ENCODE measurements around the gene GABBR2. TPM values are rescaled to one million over a fixed set of nuclear protein-coding genes. Genes with fewer than 3 reads are reported as not detected.

GABBR2 gene
- total and polyA plus RNA-seq, 9 of the 15 experiments (the other 6 are each of a cell fraction or from before 2014, with no cell fraction given), result 0.15 to 1.9 (median 0.32) TPM

DNA sequence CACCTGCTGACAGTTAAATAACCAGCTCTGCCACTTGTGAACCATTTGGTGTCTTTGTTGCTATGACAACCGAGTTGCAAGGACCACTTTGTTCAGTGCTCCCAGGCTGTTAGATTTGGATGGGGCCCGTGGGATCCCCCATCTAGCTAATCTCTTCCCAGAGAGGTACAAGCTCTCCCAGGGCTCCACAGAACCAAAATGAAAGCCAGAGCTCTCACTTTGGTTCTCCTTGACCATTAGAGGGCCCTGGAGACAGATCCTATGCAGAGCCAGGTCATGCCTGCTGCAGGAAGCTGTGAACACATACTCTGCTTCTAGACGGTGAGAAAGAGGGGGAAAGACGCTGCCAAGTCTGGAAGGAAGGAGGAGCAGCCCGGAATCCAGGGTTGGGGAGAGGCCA, 224.6 kb downstream of the GABBR2 start:
- Histone ChIP-seq H3K27me3 (ENCODE audit: control insufficient read depth in 2 of 2, insufficient read depth in 2 of 2, low read length in 2 of 2) (peaks cover 0 to 6% of the 10 kb centered on the region in 2 experiments; a peak in 1 of 5 replicates), H3K36me3 (ENCODE audit: control insufficient read depth, insufficient read depth, low read length) (no peaks in the 10 kb centered on the region), H3K79me2 (ENCODE audit: control insufficient read depth, insufficient read depth, low read length) (no peaks in the 10 kb centered on the region), H3K4me3 (no peak overlapping the region), H3K9me1 (ENCODE audit: control insufficient read depth, insufficient read depth, low read length) (no peaks in the 10 kb centered on the region), H2AFZ (ENCODE audit: low read depth, low read length) (peak overlapping the region; percentile 53; the same call in 1 of the 2 replicates), H3K27ac (ENCODE audit: extremely low read depth, low read depth, low read length) (no peak overlapping the region), H3K9me3 (replicated peaks; ENCODE audit: control insufficient read depth, insufficient read depth, low read depth, low read length) (no peaks in the 10 kb centered on the region), H4K20me1 (replicated peaks; ENCODE audit: control insufficient read depth, insufficient read depth, low read length) (no peaks in the 10 kb centered on the region), H3K4me2 (ENCODE audit: insufficient read depth, low read length) (no peak overlapping the region), H3K9ac (ENCODE audit: insufficient read depth in 1 of 2, low read depth in 2 of 2, low read length in 2 of 2) (no peak overlapping the region; a peak in 1 of 4 replicates), H3K4me1 (replicated peaks in 1 of 2; ENCODE audit: control insufficient read depth in 2 of 2, insufficient read depth in 2 of 2, low read length in 2 of 2) (peaks cover 0 to 10% of the 10 kb centered on the region in 2 experiments; a peak in 3 of 5 replicates)
- ATAC-seq, result no peak
- intact Hi-C loops (cut with micrococcal nuclease), result no loop called here
- DNase-seq (ENCODE audit: extremely low read depth in 1 of 4, low spot score in 3 of 4), result no peak
- ChIA-PET CTCF (ENCODE audit: low intra/inter-chr PET ratio) (no interaction called here), POLR2A (interaction anchor here (0.7 to 1.5 kb wide), 2 partner anchors 17 to 154 kb away, joined by 3 to 4 read pairs; no protein-coding TSS in a partner anchor)
- WGBS (ENCODE audit: insufficient coverage, low coverage, missing lambda C conversion rate), result 0% methylated on average over 5 of the region's 5 CpGs
- TF ChIP-seq SMC3 (conservative IDR thresholded peaks at IDR 0.05; ENCODE audit: insufficient read depth, low read depth, low read length), result no peak
- no peak for TF ChIP-seq KAT2B (IDR thresholded peaks at IDR 0.05; ENCODE audit: low read depth, low read length)
- TF ChIP-seq, protein P1, sequence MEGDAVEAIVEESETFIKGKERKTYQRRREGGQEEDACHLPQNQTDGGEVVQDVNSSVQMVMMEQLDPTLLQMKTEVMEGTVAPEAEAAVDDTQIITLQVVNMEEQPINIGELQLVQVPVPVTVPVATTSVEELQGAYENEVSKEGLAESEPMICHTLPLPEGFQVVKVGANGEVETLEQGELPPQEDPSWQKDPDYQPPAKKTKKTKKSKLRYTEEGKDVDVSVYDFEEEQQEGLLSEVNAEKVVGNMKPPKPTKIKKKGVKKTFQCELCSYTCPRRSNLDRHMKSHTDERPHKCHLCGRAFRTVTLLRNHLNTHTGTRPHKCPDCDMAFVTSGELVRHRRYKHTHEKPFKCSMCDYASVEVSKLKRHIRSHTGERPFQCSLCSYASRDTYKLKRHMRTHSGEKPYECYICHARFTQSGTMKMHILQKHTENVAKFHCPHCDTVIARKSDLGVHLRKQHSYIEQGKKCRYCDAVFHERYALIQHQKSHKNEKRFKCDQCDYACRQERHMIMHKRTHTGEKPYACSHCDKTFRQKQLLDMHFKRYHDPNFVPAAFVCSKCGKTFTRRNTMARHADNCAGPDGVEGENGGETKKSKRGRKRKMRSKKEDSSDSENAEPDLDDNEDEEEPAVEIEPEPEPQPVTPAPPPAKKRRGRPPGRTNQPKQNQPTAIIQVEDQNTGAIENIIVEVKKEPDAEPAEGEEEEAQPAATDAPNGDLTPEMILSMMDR (IDR thresholded peaks at IDR 0.05 in 2 of 3, conservative IDR thresholded peaks at IDR 0.05 in 1 of 3; ENCODE audit: insufficient read depth in 2 of 3, low read depth in 1 of 3, low read length in 3 of 3), result peak in 1 of 3 experiments; percentile 17; a peak in 2 of 6 replicates
- TF ChIP-seq RFX1 (IDR thresholded peaks at IDR 0.05), result peak; percentile 88
- no TSS peak for BruUV-seq (replicated peaks)
- in situ Hi-C loops (cut with MboI), result no loop called here
- FAIRE-seq, result no peak

Measured in K562 (cell line).